ENCODE results near the gene ITGA4.

The ITGA4 gene

DNA sequence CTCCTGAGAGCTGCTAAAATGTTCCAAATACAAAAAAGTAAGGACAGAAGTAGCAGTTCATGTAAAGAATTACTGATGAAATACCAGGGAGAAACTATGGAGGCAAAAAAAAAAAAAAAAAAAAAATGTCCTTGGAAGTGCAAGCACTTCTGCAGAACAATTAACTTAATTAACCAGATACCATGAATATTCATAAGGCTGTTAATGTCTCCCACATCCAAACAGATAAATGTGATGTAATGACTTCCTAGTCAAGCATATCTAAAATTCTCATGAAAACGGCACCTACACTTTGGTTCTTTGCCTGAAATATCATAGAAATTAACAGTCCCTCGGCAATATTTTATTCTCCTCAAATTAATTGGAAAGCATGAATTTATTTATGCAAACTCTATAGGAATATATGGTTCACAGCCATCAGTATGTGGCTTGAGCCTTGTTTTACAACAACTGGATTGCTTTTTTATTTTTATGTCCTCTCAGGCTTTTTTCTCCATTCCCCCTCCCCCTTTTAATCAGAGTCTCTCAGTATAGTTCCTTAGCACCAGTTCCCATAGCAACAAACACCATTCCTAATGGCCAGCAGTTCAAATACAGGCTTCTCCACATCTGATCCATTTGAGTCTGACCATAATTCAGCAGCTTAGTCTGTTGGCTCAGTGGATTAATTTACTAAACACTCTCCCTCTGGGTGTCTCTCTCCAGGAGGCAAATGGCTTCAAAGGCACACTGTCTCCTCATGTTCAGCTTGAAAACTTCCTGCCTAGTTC, 97.1 kb downstream of the ITGA4 start:
- no peak overlapping the region for H3K9ac ChIP-seq (ENCODE audit: low read length)
- no peaks in the 10 kb centered on the region for H3K27me3 ChIP-seq (ENCODE audit: control insufficient read depth, insufficient read depth, low read length)
- H3K4me3 ChIP-seq (ENCODE audit: low read depth, low read length), result no peak overlapping the region
- H3K36me3 ChIP-seq (ENCODE audit: control insufficient read depth, insufficient read depth, low read length), result no peaks in the 10 kb centered on the region
- no peak overlapping the region for H3K27ac ChIP-seq (ENCODE audit: low read depth, low read length)
- H3K4me1 ChIP-seq (ENCODE audit: control insufficient read depth, insufficient read depth, low read length), result no peaks in the 10 kb centered on the region
- H3K9me3 ChIP-seq (ENCODE audit: control insufficient read depth, insufficient read depth, low read depth, low read length), result no peaks in the 10 kb centered on the region

- H3K4me1 ChIP-seq (ENCODE audit: control insufficient read depth, insufficient read depth, low read length), result no peaks in the 10 kb centered on the region
- no peak overlapping the region for H3K4me3 ChIP-seq (ENCODE audit: low read depth, low read length)
- no peak overlapping the region for H3K27ac ChIP-seq (ENCODE audit: low read depth, low read length)
- H3K9me3 ChIP-seq (ENCODE audit: control insufficient read depth, insufficient read depth, low read depth, low read length), result no peaks in the 10 kb centered on the region
- H3K9ac ChIP-seq (ENCODE audit: low read length), result no peak overlapping the region
- H3K27me3 ChIP-seq (ENCODE audit: control insufficient read depth, insufficient read depth, low read length), result no peaks in the 10 kb centered on the region
- H3K36me3 ChIP-seq (ENCODE audit: control insufficient read depth, insufficient read depth, low read length), result no peaks in the 10 kb centered on the region
Observed at GRCh38 chr2:181558371-181558770, 101.2 kb downstream of the ITGA4 start.

GRCh38 chr2:181563101-181563692, 106.0 kb downstream of the ITGA4 start:
- Histone ChIP-seq H3K36me3 (ENCODE audit: control insufficient read depth, insufficient read depth, low read length) (no peaks in the 10 kb centered on the region), H3K4me1 (ENCODE audit: control insufficient read depth, insufficient read depth, low read length) (no peaks in the 10 kb centered on the region), H3K9me3 (ENCODE audit: control insufficient read depth, insufficient read depth, low read depth, low read length) (no peaks in the 10 kb centered on the region), H3K27ac (ENCODE audit: low read depth, low read length) (no peak overlapping the region), H3K4me3 (ENCODE audit: low read depth, low read length) (no peak overlapping the region), H3K9ac (ENCODE audit: low read length) (no peak overlapping the region), H3K27me3 (ENCODE audit: control insufficient read depth, insufficient read depth, low read length) (no peaks in the 10 kb centered on the region)

DNA sequence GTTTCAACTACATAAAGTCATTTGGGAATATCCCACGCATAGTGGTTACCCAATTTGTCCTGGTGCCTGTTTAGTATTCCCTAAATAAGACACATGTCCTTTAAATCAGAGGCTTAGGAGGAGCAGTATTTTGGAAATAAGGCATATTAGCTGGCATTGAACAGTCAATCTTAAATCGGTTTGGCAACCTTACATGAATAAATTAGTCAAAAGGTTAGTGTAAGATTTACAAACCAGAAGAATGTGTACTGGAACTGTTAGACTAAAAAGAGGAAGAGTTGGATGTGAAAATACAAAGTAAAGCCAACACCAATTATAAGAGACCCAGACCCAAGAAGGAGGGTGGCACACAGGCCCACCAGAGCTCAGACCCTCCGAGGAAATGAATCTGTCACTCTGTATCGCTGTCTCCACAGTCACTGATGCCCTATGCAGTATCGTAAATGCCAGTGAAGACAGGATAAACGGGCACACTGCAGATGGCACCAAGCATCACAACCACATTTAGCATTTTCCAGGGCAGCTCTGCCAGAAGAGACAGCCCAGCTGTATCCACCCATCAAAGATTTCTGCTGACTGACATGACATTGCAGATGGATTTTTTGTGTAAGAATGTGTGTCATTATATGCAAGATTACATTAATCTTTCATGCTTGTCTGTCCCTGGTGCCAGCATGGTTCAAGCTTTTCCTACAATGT, 109.3 kb downstream of the ITGA4 start:
- H3K4me1 ChIP-seq (ENCODE audit: control insufficient read depth, insufficient read depth, low read length), result no peaks in the 10 kb centered on the region

GRCh38 chr2:181570059-181570458, 112.9 kb downstream of the ITGA4 start:
- H3K9me3 ChIP-seq (ENCODE audit: control insufficient read depth, insufficient read depth, low read depth, low read length), result no peaks in the 10 kb centered on the region
- peaks cover 2% of the 10 kb centered on the region for H3K4me1 ChIP-seq (ENCODE audit: control insufficient read depth, insufficient read depth, low read length)
- H3K27ac ChIP-seq (ENCODE audit: low read depth, low read length), result no peak overlapping the region
- H3K4me3 ChIP-seq (ENCODE audit: low read depth, low read length), result no peak overlapping the region
- no peak overlapping the region for H3K9ac ChIP-seq (ENCODE audit: low read length)
- H3K27me3 ChIP-seq (ENCODE audit: control insufficient read depth, insufficient read depth, low read length), result peaks cover 4% of the 10 kb centered on the region
- no peaks in the 10 kb centered on the region for H3K36me3 ChIP-seq (ENCODE audit: control insufficient read depth, insufficient read depth, low read length)

More for the DNA sequence above, 109.3 kb downstream of the ITGA4 start:
- Histone ChIP-seq H3K9ac (ENCODE audit: low read length) (no peak overlapping the region), H3K27ac (ENCODE audit: low read depth, low read length) (no peak overlapping the region), H3K36me3 (ENCODE audit: control insufficient read depth, insufficient read depth, low read length) (no peaks in the 10 kb centered on the region), H3K9me3 (ENCODE audit: control insufficient read depth, insufficient read depth, low read depth, low read length) (no peaks in the 10 kb centered on the region), H3K27me3 (ENCODE audit: control insufficient read depth, insufficient read depth, low read length) (no peaks in the 10 kb centered on the region), H3K4me3 (ENCODE audit: low read depth, low read length) (no peak overlapping the region)

DNA sequence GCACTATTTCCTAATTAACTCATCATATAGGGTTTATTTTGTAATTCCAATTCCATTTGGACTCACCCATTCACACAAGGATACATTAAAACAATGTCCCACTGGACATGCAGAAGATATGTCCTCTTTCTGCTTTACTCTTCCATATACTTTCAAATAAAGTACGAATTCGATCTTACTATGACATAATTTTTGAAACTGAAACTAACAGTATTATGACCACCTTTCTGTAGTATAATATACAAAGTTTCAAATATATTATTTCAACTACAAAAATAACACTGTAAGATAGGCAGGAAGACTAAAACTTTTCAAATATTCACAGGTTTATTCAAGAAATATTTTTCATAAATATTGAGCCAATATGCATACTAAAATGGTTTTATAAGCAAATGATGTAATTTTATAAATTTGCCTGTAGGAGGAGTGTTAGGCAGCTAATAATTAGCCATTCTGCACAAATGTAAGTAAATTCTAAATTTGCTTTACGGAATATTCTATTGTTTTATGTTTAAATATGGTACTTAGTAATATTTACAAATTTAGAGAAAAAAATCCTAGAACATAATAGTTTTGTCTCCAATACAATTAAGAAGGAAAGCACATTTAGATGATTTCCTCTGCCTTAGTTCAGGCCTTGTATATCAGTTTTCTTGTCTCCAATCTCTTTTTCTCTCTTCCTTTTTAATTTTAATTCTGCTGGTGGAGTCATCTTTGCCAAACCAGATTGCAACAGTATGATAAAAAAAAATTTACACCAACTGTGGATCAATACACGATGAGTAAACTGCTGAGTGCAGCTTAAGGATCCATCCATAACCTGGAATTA, 113.9 kb downstream of the ITGA4 start:
- H3K9me3 ChIP-seq (ENCODE audit: control insufficient read depth, insufficient read depth, low read depth, low read length), result no peaks in the 10 kb centered on the region

DNA sequence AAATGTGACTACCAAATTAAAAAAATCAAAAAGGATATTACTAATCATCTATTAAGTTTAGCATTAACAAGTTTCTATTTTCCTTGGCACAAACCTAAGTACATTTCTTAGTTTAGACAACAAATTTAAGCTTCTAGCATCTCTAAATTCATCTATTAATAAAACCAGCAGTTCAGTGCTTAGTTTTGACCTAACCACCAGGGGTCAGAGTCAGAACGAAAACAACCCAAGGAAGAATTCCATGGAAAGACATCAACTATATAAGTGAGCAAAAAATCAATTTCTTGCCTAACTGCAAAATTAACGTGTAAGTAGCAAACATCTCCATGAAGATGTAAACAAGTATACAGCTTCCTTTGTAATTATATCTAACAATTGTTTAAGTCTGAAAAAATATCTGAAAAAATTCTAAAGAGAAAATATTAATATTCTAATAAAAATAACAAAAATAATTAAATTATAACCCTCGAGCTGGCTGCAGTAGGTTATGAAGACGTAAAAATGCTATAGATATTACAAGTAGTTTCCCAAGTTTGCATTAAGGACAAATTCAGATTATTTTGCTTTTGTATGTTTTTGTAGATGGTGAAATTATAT, 116.1 kb downstream of the ITGA4 start:
- Histone ChIP-seq H3K4me1 (ENCODE audit: control insufficient read depth, insufficient read depth, low read length) (peaks cover 4% of the 10 kb centered on the region), H3K9me3 (ENCODE audit: control insufficient read depth, insufficient read depth, low read depth, low read length) (no peaks in the 10 kb centered on the region), H3K4me3 (ENCODE audit: low read depth, low read length) (no peak overlapping the region), H3K9ac (ENCODE audit: low read length) (no peak overlapping the region), H3K27ac (ENCODE audit: low read depth, low read length) (no peak overlapping the region), H3K27me3 (ENCODE audit: control insufficient read depth, insufficient read depth, low read length) (peaks cover 25% of the 10 kb centered on the region), H3K36me3 (ENCODE audit: control insufficient read depth, insufficient read depth, low read length) (no peaks in the 10 kb centered on the region)

More for the DNA sequence above, 113.9 kb downstream of the ITGA4 start:
- Histone ChIP-seq H3K36me3 (ENCODE audit: control insufficient read depth, insufficient read depth, low read length) (no peaks in the 10 kb centered on the region), H3K4me3 (ENCODE audit: low read depth, low read length) (no peak overlapping the region), H3K4me1 (ENCODE audit: control insufficient read depth, insufficient read depth, low read length) (peaks cover 4% of the 10 kb centered on the region), H3K27ac (ENCODE audit: low read depth, low read length) (no peak overlapping the region), H3K27me3 (ENCODE audit: control insufficient read depth, insufficient read depth, low read length) (peaks cover 7% of the 10 kb centered on the region), H3K9ac (ENCODE audit: low read length) (no peak overlapping the region)

DNA sequence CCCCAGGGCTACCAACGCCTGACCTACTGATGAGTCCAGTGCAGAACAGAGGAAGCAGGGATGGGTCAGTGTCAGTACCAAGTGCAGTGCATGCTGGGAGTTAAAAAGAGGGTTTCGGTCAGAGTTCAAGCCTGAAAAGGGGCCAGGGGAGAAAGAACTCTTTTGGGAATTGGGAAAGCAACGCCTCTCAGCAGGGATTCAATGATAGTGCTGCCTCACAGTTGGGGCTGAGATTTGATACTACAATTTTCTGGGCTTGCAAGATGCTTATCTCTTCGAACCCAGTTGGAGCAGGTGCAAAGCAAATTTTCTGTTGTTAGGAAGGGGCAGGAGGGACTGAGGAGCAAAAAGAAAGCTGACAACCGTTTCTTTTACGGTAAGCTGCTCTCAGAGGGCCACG, 117.1 kb downstream of the ITGA4 start:
- Histone ChIP-seq H3K9me3 (ENCODE audit: control insufficient read depth, insufficient read depth, low read depth, low read length) (no peaks in the 10 kb centered on the region), H3K27ac (ENCODE audit: low read depth, low read length) (no peak overlapping the region), H3K4me1 (ENCODE audit: control insufficient read depth, insufficient read depth, low read length) (peaks cover 4% of the 10 kb centered on the region), H3K4me3 (ENCODE audit: low read depth, low read length) (no peak overlapping the region), H3K36me3 (ENCODE audit: control insufficient read depth, insufficient read depth, low read length) (no peaks in the 10 kb centered on the region), H3K27me3 (ENCODE audit: control insufficient read depth, insufficient read depth, low read length) (peaks cover 26% of the 10 kb centered on the region), H3K9ac (ENCODE audit: low read length) (no peak overlapping the region)

DNA sequence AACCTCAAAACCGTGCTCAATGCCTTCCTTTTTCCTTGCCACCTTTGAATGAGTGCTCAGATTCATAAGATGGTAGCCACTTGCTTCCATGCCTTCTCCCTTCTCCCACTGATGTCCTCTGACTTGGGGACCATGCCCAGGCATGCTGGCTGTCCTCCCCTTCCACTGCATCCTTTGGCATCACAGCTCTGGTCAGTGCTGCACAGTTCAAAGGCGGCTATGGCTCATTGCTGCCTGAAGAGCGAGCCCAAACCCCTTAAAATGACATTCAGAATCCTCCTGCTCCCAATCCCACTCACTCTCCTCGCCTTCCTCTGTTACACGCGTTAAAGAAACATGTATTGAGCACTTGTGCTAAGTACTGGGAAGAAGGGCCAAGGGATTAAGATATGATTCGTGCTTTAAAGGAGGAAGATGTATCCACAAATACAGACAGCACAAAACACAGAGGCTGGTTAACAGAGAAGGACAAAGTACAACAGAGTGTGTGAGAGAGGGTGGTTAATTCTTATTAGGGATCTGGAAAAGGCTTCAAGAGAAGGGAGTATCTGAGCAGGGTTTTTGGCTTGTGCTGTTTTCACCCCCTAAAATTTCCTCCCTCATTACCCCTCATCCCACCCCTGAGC, 118.0 kb downstream of the ITGA4 start:
- H3K9ac ChIP-seq (ENCODE audit: low read length), result no peak overlapping the region

DNA sequence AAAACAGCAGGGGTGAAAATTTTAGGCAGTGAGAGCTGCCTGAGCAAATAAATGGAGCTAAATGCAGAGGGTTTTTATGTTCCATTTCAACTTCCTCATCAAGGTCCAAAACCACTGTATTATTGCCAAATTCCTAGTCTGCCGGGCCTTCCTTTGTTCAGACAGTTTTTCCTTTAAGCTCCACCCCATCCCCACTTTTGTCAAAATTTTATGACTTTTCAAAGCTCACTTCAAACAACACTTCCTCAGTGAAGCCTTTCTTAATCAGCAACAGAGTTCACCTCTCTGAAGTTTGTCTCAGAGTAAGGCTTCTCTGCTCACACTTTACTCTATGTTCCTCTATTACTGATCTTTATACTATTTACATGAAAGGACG, 118.5 kb downstream of the ITGA4 start:
- no peak overlapping the region for H3K27ac ChIP-seq (ENCODE audit: low read depth, low read length)
- H3K9ac ChIP-seq (ENCODE audit: low read length), result no peak overlapping the region
- H3K27me3 ChIP-seq (ENCODE audit: control insufficient read depth, insufficient read depth, low read length), result peaks cover 31% of the 10 kb centered on the region
- H3K4me1 ChIP-seq (ENCODE audit: control insufficient read depth, insufficient read depth, low read length), result peaks cover 4% of the 10 kb centered on the region
- H3K4me3 ChIP-seq (ENCODE audit: low read depth, low read length), result no peak overlapping the region
- H3K9me3 ChIP-seq (ENCODE audit: control insufficient read depth, insufficient read depth, low read depth, low read length), result no peaks in the 10 kb centered on the region
- H3K36me3 ChIP-seq (ENCODE audit: control insufficient read depth, insufficient read depth, low read length), result no peaks in the 10 kb centered on the region

More for the DNA sequence above, 118.0 kb downstream of the ITGA4 start:
- Histone ChIP-seq H3K4me1 (ENCODE audit: control insufficient read depth, insufficient read depth, low read length) (peaks cover 4% of the 10 kb centered on the region), H3K4me3 (ENCODE audit: low read depth, low read length) (no peak overlapping the region), H3K36me3 (ENCODE audit: control insufficient read depth, insufficient read depth, low read length) (no peaks in the 10 kb centered on the region), H3K27ac (ENCODE audit: low read depth, low read length) (no peak overlapping the region), H3K27me3 (ENCODE audit: control insufficient read depth, insufficient read depth, low read length) (peaks cover 31% of the 10 kb centered on the region), H3K9me3 (ENCODE audit: control insufficient read depth, insufficient read depth, low read depth, low read length) (no peaks in the 10 kb centered on the region)

All from HUES6 (cell line).